A549 treated with CpdA at 1 μM for 4 hours (cell line): Measurements from ENCODE around the gene OSGEP. TPM values are rescaled to one million over a fixed set of nuclear protein-coding genes. Genes with fewer than 3 reads are reported as not detected.

Experiments used
- total RNA-seq: library from RNA; stranded (reverse); fragments of 200-300 nt; extraction: Qiagen RNA extraction; gene quantifications from 5 replicates; pipeline ENCODE4 v1.2.3, GENCODE V29; 2022; ENCODE audit warnings: low read depth

The OSGEP gene
- 23.9 to 30.0 TPM (median 26.1 TPM) in 5 replicates for total RNA-seq

DNA sequence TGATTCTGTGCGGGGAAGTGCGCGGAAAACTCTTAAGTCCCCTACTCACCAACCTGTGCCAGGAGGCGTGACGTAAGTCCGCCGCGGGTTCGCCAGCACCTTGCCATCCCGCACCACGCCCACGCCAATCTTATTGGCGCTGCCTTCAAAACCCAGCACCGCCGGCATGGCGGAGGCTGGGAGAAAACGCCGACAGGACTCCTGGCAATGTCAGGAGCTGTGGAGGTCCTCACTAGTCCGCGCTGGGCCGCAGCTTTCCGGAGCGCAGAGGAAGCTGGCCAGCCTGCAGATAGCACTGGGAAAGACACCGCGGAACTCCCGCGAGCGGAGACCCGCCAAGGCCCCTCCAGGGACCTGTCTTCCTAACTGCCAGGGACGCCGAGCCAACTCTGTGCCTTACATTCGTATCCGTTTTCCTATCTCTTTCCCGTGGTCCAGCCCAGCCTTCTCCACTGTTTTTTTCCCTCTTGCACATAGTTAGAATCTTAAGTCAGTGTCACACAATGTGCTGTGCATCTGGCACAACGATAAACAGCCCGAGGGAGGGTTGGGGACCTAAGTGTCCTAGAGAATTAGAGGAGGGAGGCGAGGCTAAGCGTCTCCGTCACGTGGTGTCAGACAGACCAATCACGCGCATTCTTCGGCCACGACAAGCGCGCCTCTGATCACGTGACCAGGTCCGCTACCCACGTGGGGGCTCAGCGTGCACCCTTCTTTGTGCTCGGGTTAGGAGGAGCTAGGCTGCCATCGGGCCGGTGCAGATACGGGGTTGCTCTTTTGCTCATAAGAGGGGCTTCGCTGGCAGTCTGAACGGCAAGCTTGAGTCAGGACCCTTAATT is at the start of gene OSGEP, which contains the start of gene APEX1:
TSS of gene OSGEP (minus strand) at position 297 of the 839 bp plus-strand sequence. CDS start at position 168, 129 bp downstream.
TSS of gene APEX1 (plus strand) at position 711 of the 839 bp plus-strand sequence. CDS start 420 bp downstream, outside the sequence.

DNA sequence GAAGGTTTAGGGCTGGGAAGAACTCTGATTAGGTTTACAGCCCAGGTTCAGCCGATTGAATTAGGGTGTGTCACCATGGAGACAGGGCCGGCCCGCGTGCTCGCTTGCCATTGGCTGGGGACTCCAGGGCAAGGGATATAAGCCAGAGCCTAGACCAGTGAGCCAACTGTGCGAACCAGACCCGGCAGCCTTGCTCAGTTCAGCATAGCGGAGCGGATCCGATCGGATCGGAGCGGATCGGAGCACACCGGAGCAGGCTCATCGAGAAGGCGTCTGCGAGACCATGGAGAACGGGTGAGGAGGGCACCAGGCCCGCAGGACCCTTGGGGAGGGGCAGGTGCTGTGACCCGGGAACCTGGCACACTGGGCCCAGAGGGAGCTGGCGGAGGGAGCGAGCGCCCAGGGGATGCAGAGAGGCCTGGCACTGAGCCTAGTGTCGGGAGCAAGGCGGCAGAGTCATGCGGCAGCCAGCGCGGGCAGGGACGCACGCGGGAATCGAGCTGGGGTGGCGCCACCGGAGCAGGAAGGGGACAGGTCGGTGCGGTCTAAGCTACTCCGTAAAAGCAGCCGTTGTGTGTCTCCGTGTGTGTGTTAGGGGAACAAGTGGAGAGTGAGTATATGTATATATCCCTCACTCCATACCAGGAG is 14.8 kb upstream of the OSGEP start, which contains the start of gene PNP:
TSS of gene PNP (plus strand) at position 165 of the 648 bp plus-strand sequence. CDS start at position 284, 119 bp downstream.

DNA sequence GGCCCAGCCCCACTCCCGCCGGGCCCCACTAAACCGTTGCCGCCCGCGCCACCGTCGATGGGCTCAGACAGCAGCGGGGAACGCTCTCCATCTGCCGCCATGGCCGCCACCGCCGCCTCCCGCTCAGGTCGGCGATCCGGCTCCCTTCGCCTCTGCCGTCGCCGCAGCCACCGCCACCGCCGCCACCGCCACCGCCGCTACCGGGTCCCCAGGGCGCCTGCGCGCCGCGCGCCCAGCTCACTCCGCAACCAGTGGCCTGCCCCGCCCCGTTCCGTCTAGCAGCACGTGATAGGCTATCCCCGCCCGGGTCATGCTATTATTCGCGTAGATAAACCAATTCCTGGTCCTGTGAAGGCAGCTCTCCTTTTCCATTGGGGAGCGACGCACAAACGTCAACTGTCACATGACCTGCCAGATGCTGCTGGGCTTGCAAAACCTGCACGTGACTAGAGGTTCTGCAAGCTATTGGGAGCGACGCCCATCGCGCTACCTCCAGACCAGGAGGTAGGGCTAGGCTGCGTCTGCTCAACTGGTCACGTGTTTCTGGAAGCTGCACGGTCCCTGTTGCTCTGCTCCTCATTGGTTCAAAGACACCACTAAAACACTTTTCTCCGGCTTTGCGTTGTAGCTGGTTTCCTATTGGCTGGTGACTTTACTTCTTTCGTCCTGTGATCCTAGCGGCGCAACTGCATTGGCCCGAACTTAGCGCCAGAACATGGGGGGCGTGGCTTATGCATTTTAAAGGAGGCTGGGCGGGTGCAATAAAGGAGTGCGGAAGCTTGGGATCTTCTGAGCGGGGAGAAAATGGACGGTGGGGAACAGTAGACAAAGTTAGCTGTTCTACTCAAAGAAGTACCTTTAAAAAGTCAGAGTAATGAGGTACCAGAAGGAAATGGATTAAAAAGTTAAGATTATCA is 6.9 kb upstream of the OSGEP start, which contains the start of gene PIP4P1:
TSS of gene PIP4P1 (minus strand) at position 210 of the 917 bp plus-strand sequence. CDS start at position 101, 109 bp downstream.

DNA sequence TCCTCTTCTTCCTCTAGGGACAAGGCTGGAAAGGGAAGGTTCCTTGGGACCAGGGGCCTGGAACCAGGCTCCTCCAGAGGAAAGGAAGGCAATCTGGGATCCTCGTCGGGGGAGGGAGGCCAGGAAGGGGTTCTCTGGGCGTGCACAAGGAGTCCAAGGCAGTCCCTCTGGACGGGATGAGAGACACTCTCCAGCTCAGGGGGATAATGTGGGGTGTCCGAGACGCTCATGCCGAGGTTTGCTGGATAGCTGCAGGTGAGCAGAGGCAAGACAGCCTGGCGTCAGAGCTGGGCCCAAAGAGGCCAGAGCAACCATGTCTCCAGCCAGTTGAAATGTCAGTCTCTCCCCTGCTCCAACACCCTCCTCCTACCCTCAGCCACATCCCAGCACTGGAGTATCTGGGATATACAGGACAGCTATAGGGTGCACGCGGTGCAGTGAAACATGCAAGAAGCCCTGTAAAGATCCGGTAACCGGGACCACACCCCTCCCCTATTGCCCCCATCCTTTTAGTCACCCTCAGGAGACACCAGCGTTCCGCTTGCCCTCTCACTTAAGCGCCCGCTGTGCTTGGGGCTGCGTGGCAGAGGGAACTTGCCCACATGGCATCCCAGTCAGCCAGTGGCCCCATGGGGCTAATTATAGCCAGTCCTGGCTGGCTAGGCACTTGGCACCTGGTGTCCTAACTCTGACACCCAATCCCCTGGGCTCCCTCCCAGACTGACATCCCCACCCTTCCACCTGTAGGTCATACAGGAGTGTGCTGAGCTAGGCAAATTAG is 18.8 kb downstream of the OSGEP start, which contains the start of gene KLHL33:
TSS of gene KLHL33 (minus strand) at position 585 of the 781 bp plus-strand sequence. CDS start at position 230, 355 bp downstream.

DNA sequence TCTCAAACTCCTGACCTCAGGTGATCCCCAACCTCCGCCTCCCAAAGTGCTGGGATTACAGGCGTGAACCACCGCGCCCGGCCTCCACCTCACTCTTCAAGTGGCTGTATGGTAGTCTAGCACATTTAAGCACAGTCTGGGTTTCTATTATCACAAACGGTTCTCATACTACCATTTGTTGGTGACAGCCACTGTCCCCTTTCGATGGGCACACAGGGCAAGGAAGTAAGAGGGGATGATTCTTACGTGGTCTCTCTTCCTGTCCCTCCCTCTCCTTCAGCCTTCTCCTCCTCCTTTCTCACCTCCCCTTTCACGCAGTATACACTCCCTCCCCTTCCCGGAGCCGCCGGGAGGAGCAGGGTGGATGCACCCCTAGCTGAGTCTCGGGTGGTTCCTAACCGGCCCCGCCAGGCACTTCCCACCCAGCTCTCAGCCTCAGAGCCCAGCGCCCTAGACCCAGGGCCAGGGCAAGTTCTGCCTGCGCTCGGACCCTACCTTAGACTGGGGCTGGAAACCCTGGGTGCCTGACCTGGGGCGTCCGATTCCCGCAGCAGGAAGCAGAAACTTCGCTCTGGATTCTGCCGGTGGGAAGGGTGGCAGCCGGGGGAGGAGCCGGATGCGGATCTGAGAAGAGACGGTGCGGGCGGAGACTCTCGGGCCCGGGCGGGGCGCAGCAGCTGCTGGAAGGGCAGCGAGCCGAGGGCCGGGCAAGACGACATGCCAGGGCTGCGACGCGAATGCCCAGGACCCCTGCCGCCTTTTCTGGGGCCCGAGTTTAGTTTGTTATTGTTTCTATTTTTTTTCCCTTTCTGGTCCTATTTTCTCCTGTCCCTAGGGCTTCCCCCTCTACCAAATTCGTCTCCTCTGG is 41.5 kb downstream of the OSGEP start, which contains the start of gene TEP1:
TSS of gene TEP1 (minus strand) at position 626 of the 868 bp plus-strand sequence. CDS start 5,062 bp downstream, outside the sequence.

Other genes starting within 250 kb of the OSGEP start
- gene OR11H6, start 231.1 kb downstream of the OSGEP start, total RNA-seq: not detected in 5 replicates
- not detected in 5 replicates for gene OR11H7, start 225.8 kb downstream of the OSGEP start, total RNA-seq
- gene OR11H4, start 215.5 kb downstream of the OSGEP start, total RNA-seq: not detected in 5 replicates
- gene TTC5, start 148.9 kb downstream of the OSGEP start, total RNA-seq: 18.1 to 29.1 TPM (median 20.6 TPM) in 5 replicates
- gene CCNB1IP1, start 121.5 kb downstream of the OSGEP start, total RNA-seq: 38.9 to 61.4 TPM (median 43.0 TPM) in 5 replicates
- gene PARP2, start 111.2 kb downstream of the OSGEP start, total RNA-seq: 21.7 to 25.0 TPM (median 23.5 TPM) in 5 replicates
- gene TEP1, start 41.3 kb downstream of the OSGEP start, total RNA-seq: 8.4 to 11.9 TPM (median 10.9 TPM) in 5 replicates
- 0.01 TPM in 1 of 5 replicates, not detected in the others for gene KLHL33, start 18.6 kb downstream of the OSGEP start, total RNA-seq
- 262 to 275 TPM (median 270 TPM) in 5 replicates for gene APEX1, start 414 bp upstream of the OSGEP start, total RNA-seq
- gene PIP4P1, start 6.6 kb upstream of the OSGEP start, total RNA-seq: 30.6 to 38.5 TPM (median 35.8 TPM) in 5 replicates
- gene PNP, start 14.6 kb upstream of the OSGEP start, total RNA-seq: 171 to 195 TPM (median 176 TPM) in 5 replicates
- 0.19 to 0.30 TPM (median 0.26 TPM) in 4 of 5 replicates, not detected in the other for gene RNASE10, start 50.7 kb upstream of the OSGEP start, total RNA-seq
- not detected in 5 replicates for gene RNASE9, start 106.2 kb upstream of the OSGEP start, total RNA-seq
- not detected in 5 replicates for gene RNASE11, start 133.2 kb upstream of the OSGEP start, total RNA-seq
- gene RNASE12, start 136.6 kb upstream of the OSGEP start, total RNA-seq: not detected in 5 replicates
- not detected in 5 replicates for gene OR6S1, start 186.9 kb upstream of the OSGEP start, total RNA-seq
- gene RNASE4, start 229.7 kb upstream of the OSGEP start, total RNA-seq: 5.4 to 9.5 TPM (median 7.2 TPM) in 5 replicates
- 7.5 to 12.2 TPM (median 10.6 TPM) in 5 replicates for gene ANG, start 234.0 kb upstream of the OSGEP start, total RNA-seq